Epithelial cell of esophagus (primary cell): ENCODE data around the gene GFOD1.
A peak's percentile ranks its signal among the peaks of the same experiment; 100 is the strongest.

Experiments used
- DNase-seq: peaks from one replicate; pipeline ENCODE4 v3.0.0; 2010; ENCODE audit warnings: low read depth
- H3K4me3 ChIP-seq: 2 replicates; pipeline ENCODE4 v1.5.1; 2011; ENCODE audit warnings: mild to moderate bottlenecking, low read length, control low read depth
- TF ChIP-seq, protein P1 (sequence below): IDR thresholded peaks from 2 replicates; pipeline ENCODE4 v1.5.1; 2011; ENCODE audit warnings: low read depth, mild to moderate bottlenecking, low read length, control low read depth, inconsistent platforms; ENCODE audit not compliant: insufficient read depth; ENCODE audit errors: missing control alignments

Gene GFOD1

GRCh38 chr6:13492357-13492756 is 5.0 kb upstream of the GFOD1 start:
- TF ChIP-seq, protein P1, sequence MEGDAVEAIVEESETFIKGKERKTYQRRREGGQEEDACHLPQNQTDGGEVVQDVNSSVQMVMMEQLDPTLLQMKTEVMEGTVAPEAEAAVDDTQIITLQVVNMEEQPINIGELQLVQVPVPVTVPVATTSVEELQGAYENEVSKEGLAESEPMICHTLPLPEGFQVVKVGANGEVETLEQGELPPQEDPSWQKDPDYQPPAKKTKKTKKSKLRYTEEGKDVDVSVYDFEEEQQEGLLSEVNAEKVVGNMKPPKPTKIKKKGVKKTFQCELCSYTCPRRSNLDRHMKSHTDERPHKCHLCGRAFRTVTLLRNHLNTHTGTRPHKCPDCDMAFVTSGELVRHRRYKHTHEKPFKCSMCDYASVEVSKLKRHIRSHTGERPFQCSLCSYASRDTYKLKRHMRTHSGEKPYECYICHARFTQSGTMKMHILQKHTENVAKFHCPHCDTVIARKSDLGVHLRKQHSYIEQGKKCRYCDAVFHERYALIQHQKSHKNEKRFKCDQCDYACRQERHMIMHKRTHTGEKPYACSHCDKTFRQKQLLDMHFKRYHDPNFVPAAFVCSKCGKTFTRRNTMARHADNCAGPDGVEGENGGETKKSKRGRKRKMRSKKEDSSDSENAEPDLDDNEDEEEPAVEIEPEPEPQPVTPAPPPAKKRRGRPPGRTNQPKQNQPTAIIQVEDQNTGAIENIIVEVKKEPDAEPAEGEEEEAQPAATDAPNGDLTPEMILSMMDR, result no peak

DNA sequence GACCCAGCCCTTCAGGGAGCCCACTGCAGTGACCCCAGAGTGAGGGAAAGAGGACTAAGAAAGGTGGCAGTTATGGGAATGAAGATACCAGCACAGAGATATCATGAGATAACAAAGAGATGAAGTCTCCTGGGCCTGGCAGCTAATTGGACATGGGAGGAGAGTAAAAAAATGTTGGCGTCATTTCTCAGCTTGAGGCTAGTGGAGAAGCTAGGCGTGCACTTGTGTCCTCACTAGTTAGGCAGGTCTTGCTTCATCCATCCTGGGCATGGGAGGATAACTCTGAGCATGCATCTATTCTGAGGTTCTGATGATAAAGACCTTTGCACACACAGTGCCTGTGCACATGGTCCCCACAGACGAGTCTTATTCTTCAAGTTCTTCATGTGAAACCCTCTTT is 4.1 kb upstream of the GFOD1 start:
- no peak overlapping the region for H3K4me3 ChIP-seq
- DNase-seq, result peak; percentile 67
- TF ChIP-seq, protein P1, result no peak

More at GRCh38 chr6:13492357-13492756, 5.0 kb upstream of the GFOD1 start:
- H3K4me3 ChIP-seq, result no peak overlapping the region
- no peak for DNase-seq

DNA sequence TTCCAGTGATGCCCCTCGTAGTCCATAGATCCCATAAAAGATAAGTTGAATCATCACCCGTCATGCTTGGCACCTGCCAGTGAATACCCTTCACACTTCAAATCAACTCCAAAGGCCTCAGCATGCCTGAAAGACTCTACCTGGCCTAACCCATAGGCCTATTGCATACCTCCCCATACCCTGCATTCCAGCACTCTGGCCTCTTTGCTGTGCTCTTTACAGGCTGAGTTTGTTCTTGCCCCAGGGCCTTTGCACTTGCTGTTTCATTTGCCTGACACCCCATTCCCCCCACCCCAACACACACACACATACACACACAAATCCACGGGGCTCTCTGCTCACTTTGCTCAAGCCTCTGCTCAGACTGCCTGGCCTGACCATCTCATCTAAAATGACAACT is 3.0 kb upstream of the GFOD1 start:
- no peak for DNase-seq
- TF ChIP-seq, protein P1, result no peak
- H3K4me3 ChIP-seq, result no peak overlapping the region

- H3K4me3 ChIP-seq, result no peak overlapping the region
- DNase-seq, result no peak
- TF ChIP-seq, protein P1, result no peak
Observed at GRCh38 chr6:13488896-13489237, 1.5 kb upstream of the GFOD1 start.

DNA sequence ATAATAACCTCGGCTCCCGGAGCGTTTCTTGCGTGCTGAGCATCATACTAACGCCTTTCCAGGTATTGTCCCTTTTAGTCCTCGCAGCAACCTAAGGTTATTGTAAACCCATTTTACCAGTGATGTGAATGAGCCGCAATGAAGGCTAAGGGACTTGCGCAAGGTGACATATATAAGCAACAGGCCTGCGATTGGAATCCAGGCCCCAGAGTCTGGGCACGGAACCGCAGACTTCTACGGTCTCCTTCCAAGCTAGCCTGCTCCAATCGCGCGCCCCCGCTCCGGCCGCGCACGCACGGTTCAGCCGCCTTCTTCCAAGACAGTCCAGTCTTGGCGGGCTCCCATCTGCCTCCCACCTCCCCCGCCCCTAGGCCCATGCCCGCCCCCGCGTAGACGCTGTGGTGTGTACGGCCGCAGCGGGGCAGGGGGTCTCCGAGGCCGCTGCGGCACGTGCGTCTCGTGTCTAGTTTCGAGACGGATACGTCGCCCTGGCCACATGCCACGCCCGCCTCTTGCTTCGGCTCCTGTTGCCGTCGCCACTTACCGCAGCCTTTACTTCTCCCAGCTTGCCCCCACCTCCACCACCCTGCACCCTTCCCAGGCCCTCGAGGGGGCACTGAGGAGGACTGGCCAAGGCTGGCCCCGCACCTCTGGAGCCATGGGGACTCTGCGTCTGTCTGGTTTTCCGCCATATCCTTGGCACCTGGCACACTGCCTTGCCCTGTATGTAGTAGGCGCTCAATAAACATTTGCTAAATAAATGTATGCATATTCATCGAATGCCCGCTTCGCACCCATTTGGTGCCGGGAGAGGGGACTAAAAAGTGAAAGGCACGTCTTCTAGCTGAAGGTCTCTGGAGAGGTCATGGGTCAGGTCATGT is 855 bp upstream of the GFOD1 start:
- DNase-seq, result peak; percentile 41
- peak overlapping the region; percentile 51 for H3K4me3 ChIP-seq
- TF ChIP-seq, protein P1, result no peak

GRCh38 chr6:13486679-13487121 is 700 bp downstream of the GFOD1 start:
- TF ChIP-seq, protein P1, result no peak
- peak overlapping the region; percentile 77 for H3K4me3 ChIP-seq
- DNase-seq, result peak; percentile 76
